GM21825 (cell line): ENCODE measurements around the gene ARFIP1.
"Not testable (repeated sequence)": the region's sequence is repeated elsewhere in the genome, so short reads cannot be mapped to it uniquely, and the experiment has no call there.

Experiments used
- ATAC-seq: cut with Tn5 transposase; IDR thresholded peaks from one replicate; pipeline ENCODE4 v1.9.1; 2021; ENCODE audit warnings: mild to moderate bottlenecking, moderate library complexity; ENCODE audit not compliant: unreplicated experiment

The ARFIP1 gene

GRCh38 chr4:152894673-152895072 is 114.9 kb downstream of the ARFIP1 start:
- no peak for ATAC-seq

- ATAC-seq: no peak
These were observed 117.1 kb downstream of the ARFIP1 start for GRCh38 chr4:152896811-152897210.

DNA sequence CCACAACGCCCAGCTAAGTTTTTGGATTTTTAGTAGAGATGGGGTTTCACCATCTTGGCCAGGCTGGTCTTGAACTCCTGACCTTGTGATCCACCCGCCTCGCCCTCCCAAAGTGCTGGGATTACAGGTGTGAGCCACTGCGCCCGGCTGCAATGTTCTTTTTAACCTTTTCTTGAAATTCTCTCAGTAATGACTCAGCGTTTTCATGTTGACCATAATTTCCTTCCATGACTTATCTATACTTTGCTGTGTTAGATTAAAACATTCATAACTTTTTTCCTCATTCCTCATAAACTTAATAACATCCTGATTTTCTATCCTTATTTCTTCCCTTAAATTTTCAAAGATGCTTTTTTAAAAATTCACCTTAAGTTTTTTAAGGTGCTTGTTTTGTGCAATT is 118.4 kb downstream of the ARFIP1 start:
- ATAC-seq: not testable (repeated sequence)

- ATAC-seq: no peak
These were observed 118.9 kb downstream of the ARFIP1 start for GRCh38 chr4:152898606-152899005.

- no peak for ATAC-seq
These were observed 120.6 kb downstream of the ARFIP1 start for GRCh38 chr4:152900395-152900794.

DNA sequence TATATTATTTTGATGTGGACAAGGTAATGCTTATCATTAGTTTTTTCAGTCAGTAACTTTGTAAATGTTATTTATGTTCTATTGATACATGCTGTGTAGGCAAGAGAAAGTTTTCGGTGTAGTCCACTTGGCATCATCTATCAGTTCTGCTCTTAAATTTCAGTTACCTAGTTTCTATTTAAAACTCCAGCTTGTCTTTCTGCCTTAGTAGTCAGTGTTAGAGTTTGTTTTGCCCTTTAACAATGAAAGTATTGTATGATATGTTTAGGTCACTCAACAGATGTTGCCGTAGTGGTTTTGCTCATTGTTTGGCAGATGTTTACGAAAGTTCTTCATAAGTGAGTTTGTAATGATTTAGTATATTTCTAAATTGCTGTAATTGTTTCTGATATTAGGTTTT is 121.5 kb downstream of the ARFIP1 start:
- ATAC-seq: no peak

GRCh38 chr4:152903658-152904057 is 123.9 kb downstream of the ARFIP1 start:
- no peak for ATAC-seq

DNA sequence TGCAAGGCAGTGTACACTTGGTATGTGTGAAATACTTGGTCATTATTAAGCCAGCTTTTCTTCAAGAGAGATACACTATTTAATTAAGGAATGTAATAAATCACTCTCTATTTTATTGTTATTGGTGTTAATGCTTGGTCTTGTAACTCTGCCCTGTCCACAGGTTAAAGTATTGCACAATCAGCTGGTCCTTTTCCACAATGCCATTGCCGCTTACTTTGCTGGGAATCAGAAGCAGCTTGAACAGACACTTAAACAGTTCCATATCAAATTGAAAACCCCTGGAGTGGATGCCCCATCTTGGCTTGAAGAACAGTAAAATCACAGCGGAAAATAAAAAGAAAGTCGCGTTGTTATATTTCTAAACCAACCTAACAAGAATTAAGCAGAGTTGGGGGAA is 130.1 kb downstream of the ARFIP1 start:
- no peak for ATAC-seq

- ATAC-seq: no peak
These were observed 130.8 kb downstream of the ARFIP1 start for GRCh38 chr4:152910521-152910920.

DNA sequence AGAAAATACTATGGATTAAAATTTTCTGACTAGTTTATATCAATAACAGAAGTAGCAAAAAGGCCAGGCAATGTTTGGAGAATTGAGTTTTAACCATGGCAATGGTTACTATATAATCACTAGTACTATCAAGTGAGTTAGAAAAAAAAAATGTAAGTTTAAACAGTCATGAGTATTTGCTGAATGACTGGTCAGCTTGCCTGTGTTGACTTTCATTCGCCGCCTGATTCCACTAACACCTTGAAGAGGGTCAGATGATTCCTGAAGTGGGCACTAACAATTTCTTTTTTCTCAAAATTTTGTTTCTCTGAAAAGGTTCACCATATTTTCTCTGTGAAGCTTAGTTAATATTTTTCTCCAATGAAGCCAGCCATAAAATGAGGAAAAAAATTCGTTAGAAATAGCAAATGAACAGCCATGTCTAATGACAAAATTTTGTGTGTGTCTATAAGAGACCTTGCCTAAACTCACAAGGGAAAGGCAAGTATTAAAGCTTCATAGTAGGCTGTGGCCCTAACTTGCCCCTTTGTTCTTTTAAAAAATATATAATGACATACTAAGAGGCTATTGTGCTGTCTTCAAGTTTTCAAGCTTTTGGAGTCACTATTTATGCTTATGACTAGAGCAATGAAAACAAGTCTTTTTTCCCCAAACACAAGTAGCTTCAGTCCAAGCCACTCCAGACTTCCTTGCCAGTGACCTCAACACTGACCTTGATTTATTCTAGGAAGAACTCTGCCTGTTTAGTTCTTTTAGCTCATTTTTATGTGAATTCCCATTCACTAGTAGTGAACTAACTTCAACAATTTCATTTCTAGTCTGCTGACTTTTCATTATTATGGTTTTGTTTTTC is 138.0 kb downstream of the ARFIP1 start:
- ATAC-seq: no peak

DNA sequence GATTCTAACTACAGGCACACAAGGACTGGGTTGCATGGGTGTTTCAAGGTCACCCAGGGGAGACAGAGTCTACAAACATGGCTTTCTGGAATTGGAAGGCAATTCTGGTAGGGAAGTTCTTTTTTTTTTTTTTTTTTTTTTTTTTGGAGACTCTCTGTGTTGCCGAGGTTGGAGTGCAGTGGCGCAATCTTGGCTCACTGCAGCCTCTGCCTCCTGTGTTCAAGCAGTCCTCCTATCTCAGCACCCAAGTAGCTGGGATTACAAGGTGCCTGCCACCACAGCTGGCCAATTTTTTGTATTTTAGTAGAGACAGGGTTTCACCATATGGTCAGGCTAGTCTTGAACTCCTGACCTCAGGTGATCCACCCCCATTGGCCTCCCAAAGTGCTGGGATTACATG is 140.1 kb downstream of the ARFIP1 start:
- no peak for ATAC-seq

GRCh38 chr4:152920768-152921167 is 141.0 kb downstream of the ARFIP1 start:
- ATAC-seq: no peak

GRCh38 chr4:152921284-152921683 is 141.5 kb downstream of the ARFIP1 start:
- ATAC-seq: no peak

- no peak for ATAC-seq
These were observed 146.1 kb downstream of the ARFIP1 start for GRCh38 chr4:152925851-152926250.

DNA sequence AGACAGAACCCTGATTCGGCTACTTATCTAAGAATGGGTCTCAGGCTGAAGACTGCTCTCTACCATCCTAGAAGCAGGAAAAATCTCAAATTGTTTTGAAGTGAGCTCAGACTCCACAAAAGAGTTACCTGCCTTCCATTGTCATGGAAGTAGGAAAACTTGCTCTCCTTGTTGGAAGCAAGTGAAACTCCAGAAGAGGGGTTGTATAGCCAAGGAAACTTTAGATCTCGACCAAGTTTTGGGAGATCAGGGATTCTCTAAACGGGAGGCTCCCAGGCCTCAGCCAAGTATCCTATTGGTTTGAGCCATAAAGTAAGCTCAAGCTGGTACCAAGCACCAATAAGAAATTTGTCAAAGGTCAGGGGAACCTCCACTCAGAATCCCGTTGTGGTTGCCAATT is 147.2 kb downstream of the ARFIP1 start:
- ATAC-seq: no peak

DNA sequence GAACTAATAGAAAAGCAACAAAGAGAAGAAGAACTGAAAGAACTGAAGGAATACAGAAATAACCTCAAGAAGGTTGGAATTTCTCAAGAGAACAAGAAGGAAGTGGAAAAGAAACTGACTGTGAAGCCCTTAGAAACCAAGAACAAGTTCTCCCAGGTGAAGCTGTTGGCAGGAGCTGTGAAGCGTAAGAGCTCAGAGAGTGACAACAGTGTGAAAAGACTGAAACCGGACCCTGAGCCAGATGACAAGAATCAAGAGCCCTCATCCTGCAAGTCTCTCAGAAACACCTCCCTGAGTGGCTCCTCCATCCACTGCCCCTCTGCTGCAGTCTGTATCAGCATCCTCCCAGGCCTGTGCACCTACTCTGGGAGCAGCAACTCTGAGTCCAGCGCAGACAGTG is 148.0 kb downstream of the ARFIP1 start:
- ATAC-seq: no peak

DNA sequence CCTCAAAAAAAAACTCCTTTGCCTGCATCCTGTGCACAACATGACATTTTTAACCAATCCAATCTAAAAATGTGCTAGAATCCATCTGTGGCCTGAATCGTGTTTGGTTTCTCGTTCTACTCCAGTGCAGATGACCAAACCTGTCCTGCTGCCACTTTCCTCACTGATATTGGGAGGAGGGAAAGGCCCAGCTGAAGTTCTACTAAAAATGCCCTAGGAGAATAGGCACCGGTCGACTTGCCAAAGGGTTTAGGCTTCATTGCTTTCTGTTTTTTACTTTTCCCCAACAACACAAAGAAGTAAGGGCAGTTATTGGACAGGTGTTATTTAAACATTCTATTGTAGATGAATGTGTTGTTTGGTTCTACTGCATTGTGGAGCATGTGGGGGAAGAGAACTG is 148.5 kb downstream of the ARFIP1 start:
- no peak for ATAC-seq

GRCh38 chr4:152929888-152930287 is 150.1 kb downstream of the ARFIP1 start:
- no peak for ATAC-seq

DNA sequence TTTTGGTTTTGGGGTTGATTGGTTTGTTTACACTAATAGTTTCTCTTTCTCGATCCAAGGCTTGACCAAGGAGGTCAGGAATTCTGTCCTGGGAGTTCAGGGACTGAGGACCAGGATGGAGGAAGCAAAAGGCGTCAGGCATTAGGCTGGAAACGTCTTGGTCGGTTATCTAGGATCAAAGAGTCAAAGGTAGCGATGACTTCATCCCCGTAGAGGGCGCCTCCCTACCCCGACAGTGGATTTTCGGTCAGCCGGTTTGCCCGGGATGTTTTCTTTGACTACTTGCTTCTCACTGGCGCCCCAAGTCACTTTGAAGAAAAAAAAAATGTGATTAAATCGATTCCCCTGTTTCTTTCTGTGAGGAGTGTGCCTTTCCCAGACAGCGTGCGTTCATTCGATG is 155.4 kb downstream of the ARFIP1 start:
- ATAC-seq: no peak

GRCh38 chr4:152935631-152936445 is 156.1 kb downstream of the ARFIP1 start, which contains the start of gene FHDC1:
Gene FHDC1 (plus strand): TSS chr4:152936323. CDS start chr4:152943058, 6,735 bp downstream.
- no peak for ATAC-seq

DNA sequence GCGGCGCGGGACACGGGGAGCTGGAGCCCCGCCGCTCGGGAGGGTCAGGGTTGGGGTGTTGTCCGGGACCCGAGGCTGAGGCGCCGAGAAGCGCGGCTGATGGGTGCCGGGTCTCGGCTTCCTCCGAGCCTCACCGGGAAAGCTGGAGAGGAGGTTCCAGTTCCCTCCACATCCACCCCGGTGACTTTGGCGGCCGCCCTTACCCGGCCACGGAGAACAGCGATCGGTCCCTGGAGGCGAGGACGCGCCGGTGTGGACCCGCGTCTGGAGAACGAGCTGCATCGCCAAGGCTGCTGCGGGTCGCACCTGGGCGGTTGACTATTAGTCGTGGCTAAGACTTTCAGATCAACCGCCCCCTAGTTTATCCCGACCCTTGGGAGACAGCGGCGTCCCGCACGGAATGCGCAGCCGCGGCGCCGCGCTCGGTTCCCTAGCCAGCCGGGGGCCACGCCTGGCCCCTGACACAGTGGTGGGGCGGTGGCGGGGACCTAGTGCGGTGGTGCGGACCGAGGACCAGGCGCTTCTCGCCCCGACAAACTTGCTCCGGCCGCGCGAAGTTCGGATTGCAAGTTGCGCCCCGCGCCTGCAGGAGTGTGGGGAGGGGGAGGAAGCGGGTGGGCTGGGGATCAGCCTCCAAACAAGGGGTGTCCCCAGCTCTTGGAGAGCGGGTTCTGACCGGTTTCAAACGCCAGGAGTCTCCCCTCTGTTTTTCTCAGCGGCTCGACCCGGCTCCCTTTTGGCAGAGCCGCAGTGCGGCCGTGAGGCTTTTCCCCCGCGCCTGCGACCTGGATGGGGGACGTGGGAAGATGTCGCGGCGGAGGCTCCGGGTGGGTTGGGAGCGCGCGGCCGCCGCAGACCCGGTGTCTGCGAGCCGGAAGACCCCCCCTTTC is 156.9 kb downstream of the ARFIP1 start:
- ATAC-seq: no peak
